ENCODE data around the gene RCOR1.

Gene RCOR1

DNA sequence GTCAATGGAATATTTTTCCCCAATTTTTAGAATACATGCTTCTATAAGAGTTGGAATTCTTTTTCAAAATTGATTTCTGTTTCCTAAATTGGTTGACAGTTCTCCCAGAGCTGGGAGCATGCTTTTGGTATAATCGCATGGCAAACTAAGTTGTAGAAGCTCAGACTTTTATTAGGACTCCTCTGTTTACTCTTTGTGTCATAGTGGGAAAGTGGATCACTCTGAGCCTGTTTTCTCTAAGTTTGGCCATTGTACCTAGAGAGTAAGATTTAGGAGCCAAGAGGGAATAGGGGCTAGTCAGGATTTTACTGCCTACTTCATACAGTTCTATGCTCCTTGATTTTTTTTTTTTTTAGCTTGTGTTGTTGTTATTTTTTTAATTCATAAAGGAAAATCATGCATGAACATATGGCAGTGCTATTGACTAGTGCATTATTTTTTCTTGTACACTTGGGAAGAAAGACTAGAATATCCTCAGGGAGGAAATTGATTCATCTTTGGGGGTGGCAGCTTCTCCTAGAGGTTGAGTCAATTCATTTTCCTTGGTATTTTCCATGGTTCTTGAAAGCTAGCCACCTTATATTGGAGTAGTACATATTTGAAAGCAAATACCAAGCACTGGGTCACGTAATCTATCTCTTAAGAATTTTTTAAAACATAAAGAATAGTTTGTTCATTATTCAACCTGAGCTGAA is 107.1 kb downstream of the RCOR1 start:
- Histone ChIP-seq H3K9ac (ENCODE audit: low read depth, low read length) (no peak overlapping the region), H3K4me1 (ENCODE audit: insufficient read depth, low read length) (peaks cover 10% of the 10 kb centered on the region; the same call in 1 of the 2 replicates), H3K9me3 (ENCODE audit: control insufficient read depth, insufficient read depth, low read length) (no peaks in the 10 kb centered on the region), H3K36me3 (ENCODE audit: insufficient read depth, low read length) (peaks cover 9% of the 10 kb centered on the region)

DNA sequence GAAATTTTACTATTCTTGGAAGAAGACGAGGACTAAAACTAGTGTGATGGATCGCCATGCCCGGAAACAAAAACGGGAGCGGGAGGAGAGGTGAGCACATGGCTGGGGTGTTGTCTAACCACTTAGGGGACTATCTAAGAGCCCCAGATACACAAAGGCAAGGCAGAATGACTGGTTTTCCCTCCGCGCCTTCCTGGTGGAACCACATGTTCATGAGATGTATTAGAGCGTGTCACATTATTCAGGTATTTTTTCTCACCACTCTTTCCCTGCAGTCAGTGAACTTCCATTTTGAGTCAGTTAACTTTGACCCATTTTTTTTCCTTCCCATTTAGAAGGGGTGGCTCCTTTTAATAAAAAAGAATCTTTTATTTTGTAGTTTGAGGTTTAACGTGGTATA is 116.0 kb downstream of the RCOR1 start:
- no peaks in the 10 kb centered on the region for H3K9me3 ChIP-seq (ENCODE audit: control insufficient read depth, insufficient read depth, low read length)
- no peak overlapping the region for H3K9ac ChIP-seq (ENCODE audit: low read depth, low read length)
- H3K4me1 ChIP-seq (ENCODE audit: insufficient read depth, low read length): no peaks in the 10 kb centered on the region
- no peaks in the 10 kb centered on the region; the same call in 1 of the 2 replicates for H3K36me3 ChIP-seq (ENCODE audit: insufficient read depth, low read length)

DNA sequence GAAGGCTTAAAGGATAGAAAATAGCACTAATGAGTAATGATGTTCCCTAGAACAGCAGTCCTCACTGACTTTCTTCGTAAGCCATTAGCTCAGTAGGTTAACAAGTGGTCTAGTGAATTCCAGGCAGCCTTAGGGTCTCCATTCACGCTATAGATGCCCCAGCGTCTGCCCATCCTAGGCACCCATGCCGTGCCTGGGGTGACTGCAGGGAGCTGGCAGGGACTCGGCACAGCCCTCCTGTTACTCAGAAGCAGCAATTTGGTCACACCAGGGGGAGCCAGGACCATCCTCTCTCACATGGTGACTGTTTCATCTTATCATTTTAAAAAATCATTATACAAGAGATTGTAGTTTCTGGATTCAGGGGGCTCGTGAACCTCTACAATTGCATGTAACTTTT is 118.8 kb downstream of the RCOR1 start:
- peaks cover 5% of the 10 kb centered on the region; the same call in 1 of the 2 replicates for H3K36me3 ChIP-seq (ENCODE audit: insufficient read depth, low read length)
- H3K9me3 ChIP-seq (ENCODE audit: control insufficient read depth, insufficient read depth, low read length): no peaks in the 10 kb centered on the region
- no peaks in the 10 kb centered on the region for H3K4me1 ChIP-seq (ENCODE audit: insufficient read depth, low read length)
- no peak overlapping the region for H3K9ac ChIP-seq (ENCODE audit: low read depth, low read length)

DNA sequence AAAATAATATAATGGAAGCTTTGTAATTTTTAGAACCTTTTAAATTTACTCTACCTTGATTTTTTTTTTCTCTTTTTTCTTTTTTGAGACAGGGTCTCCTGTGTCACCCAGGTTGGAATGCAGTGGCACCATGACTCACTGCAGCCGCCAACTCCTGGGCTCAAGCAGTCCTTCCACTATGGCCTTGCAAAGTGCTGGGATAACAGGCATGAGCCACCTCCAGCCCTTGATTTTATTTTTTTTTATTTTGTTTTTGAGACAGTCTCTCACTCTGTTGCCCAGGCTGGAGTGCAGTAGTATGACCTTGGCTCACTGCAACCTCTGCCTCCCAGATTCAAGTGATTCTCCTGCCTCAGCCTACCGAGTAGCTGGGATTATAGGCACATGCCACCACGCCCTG is 119.5 kb downstream of the RCOR1 start:
- Histone ChIP-seq H3K9ac (ENCODE audit: low read depth, low read length) (no peak overlapping the region), H3K4me1 (ENCODE audit: insufficient read depth, low read length) (no peaks in the 10 kb centered on the region), H3K9me3 (ENCODE audit: control insufficient read depth, insufficient read depth, low read length) (no peaks in the 10 kb centered on the region), H3K36me3 (ENCODE audit: insufficient read depth, low read length) (peaks cover 5% of the 10 kb centered on the region; the same call in 1 of the 2 replicates)

DNA sequence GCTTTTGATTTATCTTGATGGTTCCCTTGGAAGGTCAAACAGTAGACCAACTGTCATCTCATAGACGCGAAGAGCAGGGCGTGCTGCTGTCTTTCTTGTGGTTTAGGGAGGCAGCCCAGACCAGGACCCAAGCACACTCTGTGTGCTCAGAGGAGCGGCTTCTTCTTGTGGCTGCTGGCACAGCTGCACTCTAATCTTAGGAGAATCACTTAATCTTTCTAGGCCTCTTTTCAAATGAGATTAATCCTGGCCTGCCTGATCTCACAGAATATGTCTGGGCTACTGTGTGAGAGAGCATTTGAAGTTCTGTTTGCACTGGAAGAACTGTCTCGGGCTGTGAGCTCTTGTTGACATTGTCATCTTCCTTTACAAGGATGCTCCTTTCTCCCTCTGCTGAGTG is 124.8 kb downstream of the RCOR1 start:
- Histone ChIP-seq H3K9me3 (ENCODE audit: control insufficient read depth, insufficient read depth, low read length) (no peaks in the 10 kb centered on the region), H3K4me1 (ENCODE audit: insufficient read depth, low read length) (no peaks in the 10 kb centered on the region), H3K36me3 (ENCODE audit: insufficient read depth, low read length) (peaks cover 14% of the 10 kb centered on the region), H3K9ac (ENCODE audit: low read depth, low read length) (no peak overlapping the region)

DNA sequence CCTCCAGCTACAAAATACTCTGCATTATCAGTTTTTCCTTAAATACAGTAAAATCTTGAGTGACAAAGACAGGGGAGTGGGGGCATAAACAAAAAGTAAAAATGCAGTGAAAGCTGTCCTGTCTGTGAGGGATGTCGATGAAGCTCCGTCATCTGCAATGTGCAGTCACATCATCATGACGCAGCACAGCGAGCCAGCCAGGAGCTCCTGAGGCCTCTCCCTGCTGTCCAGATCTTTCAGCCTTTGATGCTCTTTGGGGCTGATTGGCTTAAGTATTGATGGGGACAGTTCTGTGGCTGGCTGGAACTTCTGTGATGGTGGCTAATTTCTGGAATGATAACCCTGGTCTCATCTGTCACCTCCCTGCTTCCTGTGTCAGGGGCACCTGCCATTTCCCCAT is 130.2 kb downstream of the RCOR1 start:
- no peaks in the 10 kb centered on the region for H3K9me3 ChIP-seq (ENCODE audit: control insufficient read depth, insufficient read depth, low read length)
- no peak overlapping the region for H3K9ac ChIP-seq (ENCODE audit: low read depth, low read length)
- peaks cover 28% of the 10 kb centered on the region for H3K36me3 ChIP-seq (ENCODE audit: insufficient read depth, low read length)
- no peaks in the 10 kb centered on the region; the same call in 1 of the 2 replicates for H3K4me1 ChIP-seq (ENCODE audit: insufficient read depth, low read length)

DNA sequence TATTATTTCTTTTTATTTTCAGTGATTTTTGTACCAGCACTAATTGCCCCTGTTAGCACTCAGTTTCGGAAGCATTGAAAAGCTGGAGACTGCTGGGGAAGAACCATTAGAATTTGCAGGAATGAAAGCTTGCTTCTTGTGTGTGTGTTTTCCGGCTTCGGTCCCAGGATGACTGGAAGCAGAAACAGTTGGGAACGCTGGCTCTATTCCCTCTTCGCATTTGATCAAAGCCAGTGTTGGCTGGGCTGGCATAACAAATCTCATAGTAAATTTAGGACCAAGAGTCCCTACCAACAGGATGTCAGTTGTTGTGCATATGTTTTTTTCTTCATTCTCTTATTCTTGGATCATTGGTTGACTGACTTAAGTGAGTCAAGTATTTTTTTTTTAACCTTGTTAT is 131.2 kb downstream of the RCOR1 start:
- H3K9ac ChIP-seq (ENCODE audit: low read depth, low read length): no peak overlapping the region
- H3K36me3 ChIP-seq (ENCODE audit: insufficient read depth, low read length): peaks cover 35% of the 10 kb centered on the region
- H3K9me3 ChIP-seq (ENCODE audit: control insufficient read depth, insufficient read depth, low read length): no peaks in the 10 kb centered on the region
- no peaks in the 10 kb centered on the region; the same call in 1 of the 2 replicates for H3K4me1 ChIP-seq (ENCODE audit: insufficient read depth, low read length)

DNA sequence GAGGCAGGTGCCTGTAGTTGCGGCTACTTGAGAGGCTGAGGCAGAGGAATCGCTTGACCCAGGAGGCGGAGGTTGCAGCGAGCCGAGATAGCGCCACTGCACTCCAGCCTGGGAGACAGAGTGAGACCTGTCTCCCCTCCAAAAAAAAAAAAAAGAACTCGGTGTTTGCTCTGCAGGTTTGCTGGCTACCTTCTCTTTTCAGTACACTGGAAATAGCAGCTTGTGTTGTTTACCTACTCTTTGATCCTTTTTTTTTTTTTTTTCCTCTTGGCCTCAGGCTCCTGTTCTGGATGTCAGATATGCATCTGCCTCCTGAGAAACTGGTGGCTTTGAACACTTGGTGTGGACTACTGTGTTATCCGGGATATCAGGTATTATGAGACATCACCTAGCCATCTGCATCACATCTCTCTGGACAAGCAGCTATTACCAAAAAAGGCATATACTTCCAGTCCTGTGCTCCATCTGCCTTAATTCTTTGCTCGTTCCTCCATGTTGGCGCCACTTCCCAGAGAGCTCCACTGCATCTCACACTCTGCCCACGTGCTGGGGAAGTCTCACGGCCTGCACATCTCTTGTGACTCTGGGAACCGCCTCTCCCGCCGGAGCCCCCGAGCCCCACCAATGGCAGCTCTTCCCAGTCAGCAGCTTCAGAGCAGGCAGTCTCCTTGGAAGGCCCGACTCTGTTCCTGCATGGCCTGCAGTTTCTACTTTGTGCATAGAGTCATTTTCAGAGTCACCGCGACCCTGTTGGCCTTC is 133.9 kb downstream of the RCOR1 start:
- Histone ChIP-seq H3K9ac (ENCODE audit: low read depth, low read length) (no peak overlapping the region), H3K9me3 (ENCODE audit: control insufficient read depth, insufficient read depth, low read length) (no peaks in the 10 kb centered on the region), H3K4me1 (ENCODE audit: insufficient read depth, low read length) (no peaks in the 10 kb centered on the region; the same call in 1 of the 2 replicates), H3K36me3 (ENCODE audit: insufficient read depth, low read length) (peaks cover 32% of the 10 kb centered on the region)

DNA sequence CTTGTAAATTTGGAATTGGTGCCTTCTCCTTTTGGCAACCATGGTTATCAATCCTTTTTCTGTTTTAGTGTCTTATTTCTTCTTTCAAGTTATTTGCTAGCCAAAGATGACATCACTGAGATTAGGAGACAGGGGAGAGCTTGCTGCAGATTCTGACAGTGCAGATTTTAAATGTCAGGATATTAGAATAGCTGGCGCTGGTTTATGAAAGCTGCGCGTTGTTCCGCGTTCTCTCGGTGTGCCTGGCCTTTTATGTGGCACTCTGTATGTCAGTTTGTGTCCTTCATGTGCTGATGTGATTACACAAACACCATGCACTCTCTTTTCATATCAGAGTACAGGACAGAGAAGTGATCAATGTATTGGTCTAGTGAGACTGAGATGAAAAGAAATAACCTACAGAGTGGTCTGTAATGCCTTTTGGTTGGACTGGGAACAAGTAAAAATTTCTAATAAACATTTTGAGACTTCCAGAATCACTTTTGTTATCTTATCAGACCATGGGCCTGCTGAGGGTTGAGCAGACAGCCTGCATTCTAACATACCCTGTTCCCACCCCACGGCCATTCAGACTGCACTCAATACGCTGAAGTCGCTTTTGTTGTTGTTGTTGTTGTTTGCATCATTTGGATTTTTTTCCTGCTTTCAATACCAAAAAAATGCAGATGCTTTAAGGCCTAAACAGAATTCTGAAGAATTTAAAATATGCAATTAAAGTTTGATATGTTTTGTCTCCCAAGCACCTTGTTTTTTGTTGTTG is 135.1 kb downstream of the RCOR1 start:
- H3K9me3 ChIP-seq (ENCODE audit: control insufficient read depth, insufficient read depth, low read length): no peaks in the 10 kb centered on the region
- H3K9ac ChIP-seq (ENCODE audit: low read depth, low read length): no peak overlapping the region
- H3K36me3 ChIP-seq (ENCODE audit: insufficient read depth, low read length): peaks cover 29% of the 10 kb centered on the region
- H3K4me1 ChIP-seq (ENCODE audit: insufficient read depth, low read length): no peaks in the 10 kb centered on the region; the same call in 1 of the 2 replicates

DNA sequence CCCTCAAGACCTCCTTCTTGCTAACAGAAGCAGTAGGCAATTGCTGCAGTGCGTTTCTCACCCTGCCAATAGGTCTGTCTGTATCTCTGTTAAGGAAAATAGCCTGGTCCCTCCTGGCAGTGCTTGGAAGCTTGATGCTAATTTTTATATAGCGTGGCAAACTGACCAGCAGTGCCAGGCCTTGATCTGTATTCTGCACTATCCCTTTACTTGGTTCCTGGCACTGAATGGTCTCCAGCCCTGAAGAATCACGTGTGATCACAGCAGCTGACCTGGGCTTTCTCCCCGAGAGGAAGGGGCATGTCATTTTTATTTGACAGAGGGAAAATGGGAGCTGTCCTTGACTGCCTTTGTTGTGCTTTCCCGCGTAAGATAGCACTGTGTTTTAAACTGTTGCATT is 136.1 kb downstream of the RCOR1 start:
- no peaks in the 10 kb centered on the region for H3K4me1 ChIP-seq (ENCODE audit: insufficient read depth, low read length)
- H3K9me3 ChIP-seq (ENCODE audit: control insufficient read depth, insufficient read depth, low read length): no peaks in the 10 kb centered on the region
- peaks cover 29% of the 10 kb centered on the region for H3K36me3 ChIP-seq (ENCODE audit: insufficient read depth, low read length)
- H3K9ac ChIP-seq (ENCODE audit: low read depth, low read length): no peak overlapping the region

DNA sequence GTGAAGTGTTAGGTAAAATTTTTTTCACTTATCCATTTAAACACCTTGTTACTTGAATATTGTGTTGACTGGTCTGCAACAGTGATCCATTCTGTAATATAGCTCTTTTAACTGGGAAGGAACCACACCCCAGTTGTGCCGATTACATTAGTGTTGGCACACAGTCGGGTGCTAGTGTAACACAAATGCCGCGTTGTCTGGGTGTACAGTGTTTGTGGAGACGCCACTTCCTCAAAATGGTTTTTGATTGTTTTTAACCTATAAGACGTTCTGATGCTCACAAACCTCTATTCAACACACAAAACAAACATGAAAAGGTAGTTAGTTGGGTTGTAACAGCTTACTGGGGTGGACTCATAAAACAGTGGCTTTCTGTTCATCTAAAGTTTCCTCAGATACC is 136.8 kb downstream of the RCOR1 start:
- Histone ChIP-seq H3K9me3 (ENCODE audit: control insufficient read depth, insufficient read depth, low read length) (no peaks in the 10 kb centered on the region), H3K9ac (ENCODE audit: low read depth, low read length) (no peak overlapping the region), H3K4me1 (ENCODE audit: insufficient read depth, low read length) (no peaks in the 10 kb centered on the region), H3K36me3 (ENCODE audit: insufficient read depth, low read length) (peaks cover 29% of the 10 kb centered on the region)

DNA sequence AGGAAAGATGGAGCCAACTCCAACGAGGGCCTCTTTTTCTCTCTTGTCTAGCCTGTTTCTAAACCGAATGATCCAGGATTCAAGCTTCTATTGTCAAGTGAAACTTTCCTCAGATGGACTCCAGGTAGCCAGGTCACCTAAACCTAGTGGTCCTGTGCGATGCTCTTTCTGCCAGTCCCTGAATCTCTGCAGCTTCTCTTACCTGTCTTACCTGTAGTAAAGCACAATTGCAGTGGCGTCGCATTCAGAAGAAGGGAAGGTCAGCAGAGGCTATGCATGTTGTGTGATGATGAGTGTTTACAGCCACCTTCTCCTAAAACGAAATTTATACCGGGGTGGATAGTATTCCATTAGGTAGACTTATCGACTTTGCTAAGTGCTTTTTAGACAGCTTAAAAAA is 137.4 kb downstream of the RCOR1 start:
- Histone ChIP-seq H3K9ac (ENCODE audit: low read depth, low read length) (no peak overlapping the region), H3K4me1 (ENCODE audit: insufficient read depth, low read length) (no peaks in the 10 kb centered on the region), H3K36me3 (ENCODE audit: insufficient read depth, low read length) (peaks cover 31% of the 10 kb centered on the region), H3K9me3 (ENCODE audit: control insufficient read depth, insufficient read depth, low read length) (no peaks in the 10 kb centered on the region)

DNA sequence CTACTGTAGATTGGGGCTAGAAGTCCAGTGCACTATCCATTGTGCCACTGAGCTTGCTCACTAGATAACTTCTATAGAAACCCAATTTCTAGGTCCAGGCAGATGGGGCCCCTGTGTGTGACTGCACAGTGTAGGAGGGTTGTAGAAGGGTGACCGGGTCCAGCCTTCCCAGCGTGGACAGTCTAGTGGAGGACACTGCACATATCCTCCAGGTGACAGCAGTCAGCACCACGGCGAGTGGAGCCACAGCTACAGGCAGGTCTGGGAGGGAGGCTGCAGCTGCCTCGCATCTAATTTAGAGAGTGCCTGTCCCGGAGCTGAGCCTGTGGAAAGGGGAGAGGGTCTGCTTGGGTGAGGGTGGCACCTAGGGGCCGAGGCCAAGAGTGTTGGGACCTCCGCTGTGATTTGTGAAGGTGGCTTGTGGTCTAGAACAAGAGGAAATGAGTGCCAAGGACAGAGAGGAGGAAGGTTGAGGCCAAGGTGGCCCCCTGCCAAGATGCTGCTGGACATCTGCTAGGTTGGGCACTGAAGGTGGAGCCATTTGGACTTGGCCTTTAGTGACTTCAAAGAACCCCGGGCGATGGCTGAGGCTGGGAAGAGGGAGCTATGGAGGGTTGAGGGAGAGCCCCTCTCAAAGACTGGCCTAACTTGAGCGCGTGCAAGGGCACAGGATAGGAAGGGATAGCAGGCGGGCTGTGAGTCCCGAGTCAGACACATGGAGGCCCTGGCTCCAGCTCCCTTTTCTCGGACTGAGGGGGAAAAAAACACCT is 138.8 kb downstream of the RCOR1 start:
- no peak overlapping the region for H3K9ac ChIP-seq (ENCODE audit: low read depth, low read length)
- peaks cover 21% of the 10 kb centered on the region for H3K36me3 ChIP-seq (ENCODE audit: insufficient read depth, low read length)
- no peaks in the 10 kb centered on the region for H3K4me1 ChIP-seq (ENCODE audit: insufficient read depth, low read length)
- H3K9me3 ChIP-seq (ENCODE audit: control insufficient read depth, insufficient read depth, low read length): no peaks in the 10 kb centered on the region
